BLaER1 treated with 17β-estradiol and CSF1 and Interleukin-3, amounts not matched to agents 10 nM and 100 nM (cell line): ENCODE data around the gene LRBA.
"Not testable (repeated sequence)": the region's sequence is repeated elsewhere in the genome, so short reads cannot be mapped to it uniquely, and the experiment has no call there.

Source experiments
- H3K27ac ChIP-seq, 11 experiments: shearing (Covaris generic); formaldehyde crosslinking; 2 replicates each; pipeline ENCODE4 v1.8.1; 2022
- H3K27me3 ChIP-seq, 11 experiments: shearing (Covaris generic); formaldehyde crosslinking; 2 replicates each; pipeline ENCODE4 v1.8.1; 2022
- H3K36me3 ChIP-seq, 11 experiments: shearing (Covaris generic); formaldehyde crosslinking; 2 replicates each; pipeline ENCODE4 v1.8.1; 2022
- H3K4me1 ChIP-seq, 10 experiments: shearing (Covaris generic); formaldehyde crosslinking; 2 replicates each; pipeline ENCODE4 v1.8.1; 2022
- H3K4me2 ChIP-seq, 11 experiments: shearing (Covaris generic); formaldehyde crosslinking; 2 replicates each; pipeline ENCODE4 v1.8.1; 2022
- H3K4me3 ChIP-seq, 10 experiments: shearing (Covaris generic); formaldehyde crosslinking; 2 replicates each; pipeline ENCODE4 v1.8.1; 2022
- H3K9ac ChIP-seq, 11 experiments: shearing (Covaris generic); formaldehyde crosslinking; 2 replicates each; pipeline ENCODE4 v1.8.1; 2022
- H3K9me3 ChIP-seq, 11 experiments: shearing (Covaris generic); formaldehyde crosslinking; replicated peaks in 1 of 11; 2 replicates each; pipeline ENCODE4 v1.8.1; 2022
- H4K20me1 ChIP-seq, 11 experiments: shearing (Covaris generic); formaldehyde crosslinking; 2 replicates each; pipeline ENCODE4 v1.8.1; 2022
- Cebpa-rat ChIP-seq, 11 experiments: shearing (Covaris generic); IDR thresholded peaks; 2 replicates each; pipeline ENCODE4 v1.8.1; 2022

Gene LRBA

GRCh38 chr4:151014521-151015458, at the start of gene LRBA:
Gene LRBA, minus strand, starts transcription at chr4:151015284. Its CDS starts 642 bp downstream, at chr4:151014642.
- Histone ChIP-seq H4K20me1 (peaks cover 0 to 7% (median 0%) of the 10 kb centered on the region in 11 experiments; a peak in 2 of 22 replicates), H3K36me3 (peaks cover 0 to 15% (median 3%) of the 10 kb centered on the region in 11 experiments; a peak in 7 of 22 replicates), H3K27ac (peak within 1 kb of the TSS; percentile 52 to 87 (median 77); a peak in 21 of 22 replicates), H3K9me3 (peaks cover 0 to 5% (median 0%) of the 10 kb centered on the region in 11 experiments; a peak in 3 of 22 replicates), H3K9ac (peak within 1 kb of the TSS; percentile 78 to 87 (median 85)), H3K4me3 (peak within 1 kb of the TSS; percentile 84 to 98 (median 93)), H3K4me1 (peaks cover 19 to 32% (median 25%) of the 10 kb centered on the region in 10 experiments), H3K27me3 (no peaks in the 10 kb centered on the region), H3K4me2 (peak within 1 kb of the TSS; percentile 84 to 97 (median 92))
- TF ChIP-seq Cebpa-rat (IDR thresholded peaks at IDR 0.05): no peak

GRCh38 chr4:151063143-151063542, 48.1 kb upstream of the LRBA start:
- not testable (repeated sequence) for H3K4me3 ChIP-seq, H3K36me3 ChIP-seq, H3K9me3 ChIP-seq, H4K20me1 ChIP-seq, H3K4me2 ChIP-seq, H3K27ac ChIP-seq, H3K9ac ChIP-seq, H3K27me3 ChIP-seq, H3K4me1 ChIP-seq

GRCh38 chr4:151055539-151055938, 40.5 kb upstream of the LRBA start:
- H3K4me2 ChIP-seq: no peak overlapping the region
- no peak overlapping the region for H3K27ac ChIP-seq
- H3K9me3 ChIP-seq: no peaks in the 10 kb centered on the region
- H3K36me3 ChIP-seq: no peaks in the 10 kb centered on the region
- H4K20me1 ChIP-seq: no peaks in the 10 kb centered on the region
- no peak overlapping the region for H3K4me3 ChIP-seq
- TF ChIP-seq Cebpa-rat (IDR thresholded peaks at IDR 0.05): no peak
- no peak overlapping the region for H3K9ac ChIP-seq
- no peaks in the 10 kb centered on the region for H3K4me1 ChIP-seq
- H3K27me3 ChIP-seq: no peaks in the 10 kb centered on the region

GRCh38 chr4:151052785-151053184, 37.7 kb upstream of the LRBA start:
- H3K27ac ChIP-seq: no peak overlapping the region
- H3K27me3 ChIP-seq: no peaks in the 10 kb centered on the region
- H3K9ac ChIP-seq: no peak overlapping the region
- no peaks in the 10 kb centered on the region for H3K4me1 ChIP-seq
- H3K36me3 ChIP-seq: no peaks in the 10 kb centered on the region
- H4K20me1 ChIP-seq: no peaks in the 10 kb centered on the region
- no peak overlapping the region for H3K4me3 ChIP-seq
- H3K9me3 ChIP-seq: no peaks in the 10 kb centered on the region
- no peak for TF ChIP-seq Cebpa-rat (IDR thresholded peaks at IDR 0.05)
- no peak overlapping the region for H3K4me2 ChIP-seq

GRCh38 chr4:151049430-151049884, 34.4 kb upstream of the LRBA start:
- H3K9ac ChIP-seq: no peak overlapping the region
- no peak overlapping the region for H3K27ac ChIP-seq
- H3K4me1 ChIP-seq: no peaks in the 10 kb centered on the region
- no peaks in the 10 kb centered on the region for H3K36me3 ChIP-seq
- no peak for TF ChIP-seq Cebpa-rat (IDR thresholded peaks at IDR 0.05)
- H3K9me3 ChIP-seq: no peaks in the 10 kb centered on the region
- H3K4me3 ChIP-seq: no peak overlapping the region
- no peaks in the 10 kb centered on the region for H3K27me3 ChIP-seq
- no peaks in the 10 kb centered on the region for H4K20me1 ChIP-seq
- no peak overlapping the region for H3K4me2 ChIP-seq

- H3K4me2 ChIP-seq: no peak overlapping the region
- H3K27me3 ChIP-seq: no peaks in the 10 kb centered on the region
- no peak for TF ChIP-seq Cebpa-rat (IDR thresholded peaks at IDR 0.05)
- H3K27ac ChIP-seq: no peak overlapping the region
- no peaks in the 10 kb centered on the region for H4K20me1 ChIP-seq
- H3K9me3 ChIP-seq: no peaks in the 10 kb centered on the region
- H3K36me3 ChIP-seq: no peaks in the 10 kb centered on the region
- H3K9ac ChIP-seq: no peak overlapping the region
- H3K4me1 ChIP-seq: no peaks in the 10 kb centered on the region
- H3K4me3 ChIP-seq: no peak overlapping the region
Measured at GRCh38 chr4:151048913-151049312, 33.8 kb upstream of the LRBA start.

GRCh38 chr4:151046609-151047008, 31.5 kb upstream of the LRBA start:
- H3K4me3 ChIP-seq: no peak overlapping the region
- H4K20me1 ChIP-seq: no peaks in the 10 kb centered on the region
- no peaks in the 10 kb centered on the region for H3K9me3 ChIP-seq
- H3K36me3 ChIP-seq: no peaks in the 10 kb centered on the region
- H3K9ac ChIP-seq: no peak overlapping the region
- H3K4me2 ChIP-seq: no peak overlapping the region
- H3K4me1 ChIP-seq: no peaks in the 10 kb centered on the region
- H3K27ac ChIP-seq: no peak overlapping the region
- no peaks in the 10 kb centered on the region for H3K27me3 ChIP-seq
- TF ChIP-seq Cebpa-rat (IDR thresholded peaks at IDR 0.05): no peak

GRCh38 chr4:151045907-151046306, 30.8 kb upstream of the LRBA start:
- Histone ChIP-seq H3K4me1 (no peaks in the 10 kb centered on the region), H3K9ac (no peak overlapping the region), H4K20me1 (no peaks in the 10 kb centered on the region), H3K36me3 (no peaks in the 10 kb centered on the region), H3K27me3 (no peaks in the 10 kb centered on the region), H3K4me3 (no peak overlapping the region), H3K4me2 (no peak overlapping the region), H3K27ac (no peak overlapping the region), H3K9me3 (no peaks in the 10 kb centered on the region)
- TF ChIP-seq Cebpa-rat (IDR thresholded peaks at IDR 0.05): no peak

GRCh38 chr4:151043803-151044515, 28.9 kb upstream of the LRBA start:
- H4K20me1 ChIP-seq: no peaks in the 10 kb centered on the region
- H3K9ac ChIP-seq: no peak overlapping the region
- H3K27ac ChIP-seq: no peak overlapping the region
- no peak overlapping the region for H3K4me2 ChIP-seq
- H3K9me3 ChIP-seq: no peaks in the 10 kb centered on the region
- no peak overlapping the region for H3K4me3 ChIP-seq
- no peaks in the 10 kb centered on the region for H3K4me1 ChIP-seq
- no peaks in the 10 kb centered on the region for H3K36me3 ChIP-seq
- TF ChIP-seq Cebpa-rat (IDR thresholded peaks at IDR 0.05): no peak
- H3K27me3 ChIP-seq: no peaks in the 10 kb centered on the region
